SW 1271 (cell line): ENCODE results near the gene IFNA14.
"Not testable (repeated sequence)": the region's sequence is repeated elsewhere in the genome, so short reads cannot be mapped to it uniquely, and the experiment has no call there.

Experiments
- DNase-seq, 2 experiments: peaks; one replicate each; lab custom pipeline; 2025; lab: John Stamatoyannopoulos, UW

IFNA14 gene

DNA sequence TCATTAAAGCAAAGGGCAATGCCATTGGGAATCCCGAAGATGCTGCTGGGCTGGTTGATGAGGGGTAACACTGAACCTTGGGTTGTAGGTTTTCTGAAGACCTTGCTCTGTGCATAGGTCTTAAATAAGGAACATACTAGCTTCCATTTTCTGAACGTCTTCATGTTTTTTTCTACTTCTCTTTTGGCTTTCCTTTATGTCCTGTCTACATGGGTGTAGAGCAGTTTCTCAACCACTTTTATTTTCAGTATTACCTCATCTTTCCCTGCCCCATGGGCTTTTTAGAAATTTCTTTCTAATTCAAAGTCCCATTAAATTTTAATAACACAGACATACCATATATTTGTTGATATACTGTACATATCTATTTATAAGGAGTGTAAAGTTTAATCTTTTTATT lies at the start of gene IFNA14:
Gene IFNA14, minus strand, starts transcription at position 95 of the 400 bp plus-strand sequence. Its CDS starts 70 bp downstream, at position 25.
- DNase-seq, result no peak

DNA sequence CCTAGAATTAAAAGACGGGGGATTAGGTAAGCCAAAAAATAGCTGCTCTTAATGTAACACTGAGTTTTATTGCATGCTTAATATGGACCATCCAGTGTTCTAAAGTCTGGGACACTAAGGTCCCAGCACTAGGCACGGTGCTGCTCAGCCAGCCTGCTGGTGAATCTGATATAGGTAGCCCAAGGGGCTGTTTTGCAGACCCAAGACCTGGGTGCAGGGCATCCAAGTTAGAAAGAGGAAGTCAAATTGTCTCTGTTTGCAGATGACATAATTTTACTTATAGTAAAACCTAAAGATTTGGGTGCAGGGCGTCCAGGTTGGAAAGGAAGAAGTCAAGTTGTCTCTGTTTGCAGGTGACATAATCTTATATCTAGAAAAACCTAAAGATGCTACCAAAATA lies 47.5 kb upstream of the IFNA14 start:
- no peak for DNase-seq

DNA sequence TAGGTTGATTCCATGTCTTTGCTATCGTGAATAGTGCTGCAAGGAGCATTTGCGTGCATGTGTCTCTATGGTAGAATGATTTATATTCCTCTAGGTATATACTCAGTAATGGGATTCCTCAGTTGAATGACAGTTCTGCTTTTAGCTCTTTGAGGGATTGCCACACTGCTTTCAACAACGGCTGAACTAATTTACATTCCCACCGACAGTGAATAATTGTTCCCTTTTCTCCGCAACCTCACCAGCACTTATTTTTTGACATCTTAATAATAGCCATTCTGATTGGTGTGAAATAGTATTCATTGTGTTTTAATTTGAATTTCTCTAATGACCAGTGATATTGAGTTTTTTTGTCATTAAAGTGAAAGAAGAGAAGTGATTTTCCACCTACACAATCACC lies 46.9 kb upstream of the IFNA14 start:
- DNase-seq, result no peak

DNA sequence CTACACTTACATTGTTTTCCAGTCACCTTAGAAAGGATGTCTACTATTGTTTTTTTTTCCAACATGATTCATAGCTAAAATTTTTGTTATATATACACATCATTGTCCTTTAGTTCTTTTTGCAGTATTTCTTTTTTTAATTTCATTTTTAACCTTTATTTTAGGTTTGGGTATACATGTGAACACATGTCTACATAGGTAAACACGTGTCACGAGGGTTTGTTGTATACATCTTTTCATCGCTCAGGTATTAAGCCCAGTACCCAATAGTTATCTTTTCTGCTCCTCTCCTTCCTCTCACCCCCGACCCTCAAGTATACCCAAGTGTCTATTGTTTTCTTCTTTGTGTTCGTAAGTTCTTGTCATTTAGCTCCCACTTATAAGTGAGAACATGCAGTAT lies 46.3 kb upstream of the IFNA14 start:
- DNase-seq, result no peak

DNA sequence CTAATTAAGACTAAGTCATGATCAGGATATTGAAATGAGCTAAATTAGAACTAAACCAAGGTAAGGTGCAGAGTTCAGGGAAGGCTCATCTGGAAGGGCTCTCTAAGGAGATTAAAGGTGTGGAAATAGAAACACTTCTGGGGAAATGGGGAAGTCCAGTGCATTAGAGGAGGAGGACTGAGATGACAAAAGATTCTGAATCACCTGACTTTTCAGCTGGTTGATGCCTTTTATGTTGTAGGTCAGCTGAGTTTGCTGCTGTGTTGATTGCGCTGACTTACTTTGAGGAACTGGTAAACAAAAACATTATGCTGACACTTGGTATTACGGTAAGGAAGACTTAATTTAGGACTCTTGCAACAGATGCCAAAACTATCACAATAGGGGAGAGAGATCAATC lies 41.5 kb upstream of the IFNA14 start:
- DNase-seq, result no peak

DNA sequence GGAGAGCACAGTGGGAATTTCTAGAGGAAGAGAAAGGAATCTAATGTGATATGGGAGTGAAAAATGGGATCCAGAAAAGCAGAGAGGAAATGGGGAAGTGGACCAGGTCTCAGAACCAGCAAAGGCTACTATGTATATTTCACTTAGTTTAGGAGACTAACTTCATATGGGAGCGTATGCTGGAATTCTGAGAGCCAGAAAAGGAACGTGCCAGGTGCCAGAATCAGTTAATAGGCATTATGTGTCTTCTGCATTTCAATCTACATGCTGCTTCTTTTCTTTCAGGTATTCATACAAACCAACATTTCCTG lies 28.5 kb upstream of the IFNA14 start:
- DNase-seq, result no peak

DNA sequence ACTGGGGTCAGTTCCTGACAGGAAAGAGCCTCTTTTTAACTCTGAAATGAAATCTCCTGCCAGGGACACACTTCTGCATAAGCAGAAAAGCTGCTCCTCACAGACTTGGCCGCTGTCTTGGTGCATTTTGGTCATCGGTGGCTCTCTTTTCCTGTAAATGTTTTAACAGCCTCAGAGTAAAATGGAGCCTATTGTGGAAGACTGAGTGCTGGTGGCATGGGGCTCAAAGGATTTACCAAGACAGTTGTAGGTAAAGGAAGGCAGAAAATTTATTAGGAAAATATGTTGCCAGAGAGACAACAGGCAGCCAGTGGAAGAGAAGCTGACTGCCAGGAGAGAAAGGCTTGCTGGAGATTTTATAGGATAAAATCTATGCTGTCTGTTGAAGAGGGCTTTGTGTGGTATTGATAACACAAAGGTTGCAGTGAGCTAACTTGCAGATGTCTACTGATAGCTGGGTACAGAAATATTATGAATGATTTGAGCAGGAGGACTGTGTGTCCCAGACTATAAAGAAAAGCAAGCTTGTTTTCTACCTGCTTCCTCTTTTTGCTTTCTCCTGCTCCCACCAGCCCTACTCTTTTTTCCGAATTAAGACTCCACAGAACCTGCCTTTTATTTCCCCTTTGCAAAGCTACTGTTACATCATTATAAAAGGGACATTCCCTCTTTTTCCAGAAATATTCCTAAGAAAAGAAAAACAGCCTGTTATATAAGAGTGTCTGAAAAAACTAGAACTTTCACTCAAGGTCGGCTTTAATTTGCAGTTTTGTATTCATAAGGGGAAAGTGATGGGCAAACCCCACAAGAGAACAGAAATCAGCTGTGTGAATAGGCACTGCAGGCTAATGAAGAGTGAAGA lies 27.9 kb upstream of the IFNA14 start:
- no peak for DNase-seq

DNA sequence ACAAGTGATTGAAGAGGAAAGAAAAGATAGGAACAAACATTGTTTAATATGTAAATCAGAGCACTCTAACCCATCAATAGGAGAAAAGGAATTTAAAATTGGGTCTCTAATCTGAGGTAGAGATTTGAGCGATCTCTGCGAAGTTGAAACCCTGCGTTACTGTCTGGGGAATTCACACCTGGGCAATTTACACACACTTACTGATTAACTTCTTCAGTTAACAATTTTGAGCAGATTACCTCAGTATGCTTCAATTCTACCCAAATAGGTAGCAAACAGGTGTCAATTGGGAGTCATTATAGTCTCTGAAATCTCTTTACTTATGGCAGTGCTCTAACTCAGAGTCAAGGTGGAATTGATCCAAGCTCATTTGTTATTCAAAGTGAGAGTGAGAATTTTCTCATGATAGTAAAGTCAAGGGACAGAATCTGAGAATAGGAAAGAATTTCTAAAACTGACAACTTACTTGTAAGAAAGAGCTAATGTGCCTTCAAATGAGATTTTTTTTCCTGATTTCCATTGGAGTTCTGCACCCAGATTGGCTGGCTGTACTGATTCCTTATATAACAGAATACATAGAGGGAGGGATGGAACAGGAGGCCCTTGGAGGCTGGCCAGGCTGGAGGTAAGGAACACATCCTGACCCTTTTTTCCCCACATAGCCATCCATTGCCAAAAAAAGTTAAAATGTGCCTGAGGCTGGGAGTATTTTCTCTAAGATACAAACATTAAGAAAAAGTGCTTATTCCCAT lies 27.1 kb upstream of the IFNA14 start:
- no peak for DNase-seq

DNA sequence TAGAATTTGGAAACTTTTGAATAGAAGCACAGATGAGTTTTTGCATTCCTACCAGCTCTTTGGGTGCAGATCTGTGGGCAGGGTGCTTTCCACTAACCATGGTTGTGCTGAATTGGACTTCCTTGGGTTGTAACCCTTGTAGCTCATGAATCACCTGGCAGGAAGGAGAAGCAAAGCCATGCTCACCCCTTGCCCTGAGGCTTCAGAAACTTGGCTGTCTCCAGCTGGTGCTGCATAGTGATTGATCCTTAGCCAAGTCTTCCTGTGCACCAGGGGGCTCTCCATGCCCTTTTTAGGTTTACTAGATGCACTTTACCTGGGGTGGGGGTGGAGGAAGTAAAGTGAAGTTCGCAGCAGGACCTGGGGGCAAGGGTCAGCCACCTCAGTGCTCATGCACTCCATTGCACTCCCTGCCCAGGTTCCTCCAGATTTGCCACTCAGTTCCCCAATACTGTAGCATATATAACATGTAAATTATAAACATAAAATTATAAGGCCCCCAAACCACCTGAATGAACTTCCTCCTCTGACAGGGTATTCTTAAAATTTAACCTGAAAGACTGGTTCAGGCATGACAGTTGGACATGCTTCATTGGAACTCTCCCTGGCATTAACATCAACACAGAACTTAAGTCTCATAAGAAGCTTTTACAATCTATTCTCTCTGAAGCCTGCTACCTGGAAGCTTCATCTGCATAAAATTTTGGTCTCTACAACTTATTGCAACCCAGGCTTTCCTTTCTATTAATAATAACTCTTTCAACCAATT lies 25.8 kb upstream of the IFNA14 start:
- DNase-seq, result no peak

DNA sequence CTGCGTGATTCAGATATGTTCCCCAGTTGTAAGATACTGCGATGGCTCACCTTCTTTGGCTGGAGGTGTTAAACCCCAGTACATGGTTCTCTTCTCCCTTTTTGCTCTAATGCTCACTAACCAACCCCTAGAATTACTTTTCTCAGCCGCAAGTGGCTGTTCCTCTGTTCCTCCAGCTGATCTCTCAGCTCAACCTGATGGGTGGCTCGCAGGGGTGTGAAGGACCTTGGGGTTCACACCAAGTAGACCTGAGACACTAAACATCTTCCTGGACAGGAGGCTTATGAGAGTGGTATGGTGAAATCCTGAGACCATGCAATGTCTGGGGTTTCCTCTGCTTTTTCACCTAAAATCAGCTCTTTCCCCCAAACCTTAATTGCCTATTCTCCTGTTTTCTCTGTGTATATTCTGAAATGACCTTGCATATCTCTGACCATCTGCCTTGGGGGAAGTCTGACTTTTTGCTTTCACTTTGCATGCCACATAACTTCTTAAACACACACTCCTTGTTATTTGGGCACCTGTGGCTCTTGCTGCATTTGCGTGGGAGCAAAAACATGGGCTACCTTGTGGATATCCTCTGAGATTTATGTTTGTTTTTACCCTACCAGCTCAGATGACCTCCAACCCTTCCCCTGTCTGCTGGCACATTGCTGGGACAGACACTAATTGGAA lies 15.9 kb upstream of the IFNA14 start:
- no peak for DNase-seq

DNA sequence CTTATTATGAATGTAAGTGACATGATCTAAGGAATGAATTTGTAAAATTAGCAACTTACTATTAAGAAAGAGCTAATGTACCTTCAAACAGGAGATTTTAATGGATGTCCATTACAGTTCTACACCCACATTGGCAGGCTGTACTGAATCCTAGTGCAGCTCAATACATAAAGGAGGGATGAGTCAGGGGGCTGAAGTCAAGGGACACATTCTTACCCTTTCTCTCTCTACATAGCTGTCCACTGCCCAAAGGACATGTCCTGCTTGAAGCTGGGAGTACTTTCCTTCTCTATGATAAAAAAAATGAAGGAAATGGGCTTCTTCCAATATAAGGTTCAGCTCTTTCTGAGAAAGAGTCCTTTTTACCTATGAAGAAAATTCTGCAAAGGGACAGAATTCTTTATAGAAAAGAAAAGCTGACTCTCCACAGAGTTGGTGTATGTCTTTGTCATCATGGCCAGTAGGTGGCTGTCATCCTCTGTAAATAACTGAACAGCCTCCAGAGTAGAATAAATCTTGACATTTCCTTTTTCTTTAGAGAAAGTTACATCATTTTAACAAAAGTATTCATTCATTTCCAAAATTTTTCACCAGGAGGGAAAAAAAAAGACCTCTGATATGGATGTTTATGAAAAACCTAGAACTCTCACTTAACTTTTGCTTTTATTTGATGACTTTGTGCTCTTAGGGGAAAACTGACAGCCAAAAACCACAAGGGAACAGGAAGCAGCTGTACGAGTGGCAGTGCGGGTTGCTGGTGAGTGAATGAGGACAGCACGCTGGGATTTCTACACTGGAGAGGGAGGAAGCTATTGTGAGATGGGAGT lies 13.1 kb upstream of the IFNA14 start:
- peak in 1 of 2 experiments; percentile 9 for DNase-seq

DNA sequence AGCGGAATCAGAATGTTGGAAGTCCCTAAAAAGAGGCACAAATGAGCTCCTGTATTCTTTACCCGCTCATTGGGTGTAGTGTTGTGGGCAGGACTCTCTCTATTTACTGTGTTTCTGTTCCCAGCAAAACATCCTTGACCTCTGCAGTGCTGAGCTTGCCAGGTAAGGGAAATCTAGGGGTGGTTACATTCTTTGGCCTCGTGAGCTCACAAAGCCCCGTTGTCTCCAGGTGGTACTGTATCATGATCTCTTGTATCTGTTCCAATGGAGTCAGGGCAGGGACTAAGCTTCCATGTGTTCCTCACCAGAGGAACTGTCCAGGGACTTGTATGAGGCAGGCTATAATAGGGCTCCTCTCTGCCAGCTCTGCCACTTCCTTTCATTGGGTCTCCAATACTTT lies 11.8 kb upstream of the IFNA14 start:
- no peak for DNase-seq

DNA sequence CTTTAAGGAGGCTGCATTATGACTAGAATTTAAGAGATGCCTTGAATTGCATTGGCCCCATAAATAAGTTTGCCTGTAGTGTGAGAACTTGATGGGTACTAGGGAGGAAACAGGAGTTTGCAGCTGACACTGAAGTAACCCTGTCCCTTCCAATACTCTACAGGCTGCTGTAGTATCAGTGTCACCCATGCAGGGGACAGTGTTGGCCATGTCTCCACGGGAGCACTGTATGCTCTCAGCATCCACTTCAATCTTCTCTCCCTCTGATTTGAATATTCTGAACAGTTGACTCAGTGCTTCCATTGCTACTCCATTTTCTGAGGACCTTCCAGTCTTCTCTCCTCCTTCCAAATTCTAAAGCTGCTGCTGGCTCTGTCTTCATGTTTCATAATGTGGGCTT lies 11.4 kb upstream of the IFNA14 start:
- no peak for DNase-seq

DNA sequence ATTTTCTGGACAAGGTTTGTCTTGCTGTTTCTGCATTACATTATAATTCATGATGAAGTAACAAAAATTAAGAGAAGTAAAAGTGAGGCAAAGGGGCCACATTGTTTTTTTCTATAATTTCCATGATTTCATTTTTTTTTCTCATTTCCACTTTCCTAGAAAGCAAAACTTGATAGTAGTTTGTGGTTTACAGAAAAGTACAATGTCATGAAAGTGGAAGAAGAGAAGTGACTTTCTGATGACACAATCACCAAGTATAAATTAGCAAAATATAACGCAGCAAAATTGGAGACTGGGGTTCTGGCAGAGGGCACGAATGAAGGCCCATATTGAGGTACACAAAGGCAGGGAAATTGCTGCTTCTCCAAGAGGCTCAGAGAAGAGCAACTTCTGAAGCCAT lies 5.0 kb upstream of the IFNA14 start:
- DNase-seq, result no peak

DNA sequence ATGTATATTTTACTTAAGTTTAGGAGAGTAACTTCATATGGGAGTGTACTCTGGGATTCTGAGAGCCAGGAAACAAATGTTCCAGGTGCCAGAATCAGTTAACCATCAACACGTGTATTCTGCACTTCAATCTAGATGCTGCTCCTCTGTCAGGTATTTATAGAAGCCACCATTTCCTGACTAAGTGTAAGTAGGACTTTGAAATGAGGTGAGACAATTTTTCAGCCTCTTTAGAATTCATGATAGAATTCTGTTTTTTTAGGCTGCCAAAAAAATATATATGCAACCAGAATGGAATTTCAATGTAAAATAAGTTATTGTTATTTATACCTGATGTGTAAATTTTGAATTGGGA lies 3.5 kb downstream of the IFNA14 start:
- DNase-seq, result not testable (repeated sequence)

DNA sequence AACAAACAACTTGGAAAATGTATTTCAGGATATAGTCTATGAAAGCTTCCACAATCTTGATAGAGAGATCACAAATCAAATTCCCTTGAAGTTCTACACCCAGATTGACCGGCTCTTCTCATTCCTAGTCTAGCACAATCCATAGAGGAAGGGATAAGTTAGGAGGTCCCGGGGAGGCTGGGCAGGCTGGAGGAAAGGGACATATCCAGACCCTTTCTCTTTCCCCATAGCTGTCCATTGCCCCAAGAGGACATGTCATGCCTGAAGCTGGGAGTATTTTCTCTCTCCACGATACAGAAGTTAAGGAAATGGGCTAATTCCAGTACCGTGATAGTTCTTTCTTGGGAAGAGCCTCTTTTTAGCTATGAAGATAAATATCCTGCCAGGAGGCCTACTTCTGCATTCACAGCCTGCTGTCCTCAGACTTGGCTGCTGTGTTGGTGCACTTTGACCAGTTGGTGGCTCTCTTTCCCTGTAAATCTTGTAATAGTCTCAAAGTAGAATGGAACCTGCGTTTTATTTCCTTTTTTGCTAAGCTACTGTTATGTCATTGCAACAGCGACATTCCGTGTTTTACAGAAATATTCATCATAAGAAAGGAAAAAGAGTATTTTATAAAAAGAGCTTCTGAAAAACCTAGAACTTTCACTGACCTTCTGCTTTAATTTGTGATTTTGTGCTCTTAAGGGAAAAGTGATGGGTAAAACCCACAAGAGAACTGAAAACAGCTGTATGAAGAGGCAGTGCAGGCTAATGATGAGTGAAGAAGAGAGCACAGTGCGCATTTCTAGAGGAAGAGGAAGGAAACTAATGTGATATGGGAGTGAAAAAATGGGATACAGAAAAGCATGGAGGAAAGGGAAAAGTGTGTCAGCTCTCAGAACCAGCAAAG lies 4.1 kb downstream of the IFNA14 start:
- DNase-seq, result peak in 1 of 2 experiments; percentile 24

DNA sequence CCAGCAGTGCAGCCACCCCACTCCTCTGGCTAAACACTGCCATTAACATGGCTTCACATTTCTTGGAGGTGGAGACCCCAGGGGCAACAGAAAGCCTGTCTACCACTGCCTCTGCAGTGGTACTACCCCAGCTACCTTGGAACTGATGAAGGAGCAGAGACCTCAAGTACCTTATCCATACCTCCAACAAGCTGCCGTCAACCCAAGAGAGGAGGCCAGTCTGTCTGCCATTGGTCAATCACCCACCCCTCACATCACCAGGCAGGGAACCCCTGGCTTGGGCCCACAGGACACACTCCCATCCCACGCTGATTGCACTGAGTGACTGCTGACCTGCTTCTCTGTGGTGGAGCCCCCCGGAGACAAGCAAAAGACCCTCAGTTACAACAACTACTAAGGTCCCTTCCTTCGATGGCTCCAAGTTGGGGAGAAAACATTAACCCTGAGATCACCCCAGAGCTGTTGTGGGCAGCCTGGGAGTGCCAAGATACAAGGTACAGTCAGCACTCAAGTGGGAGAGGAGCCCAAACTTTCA lies 5.6 kb downstream of the IFNA14 start:
- no peak for DNase-seq

DNA sequence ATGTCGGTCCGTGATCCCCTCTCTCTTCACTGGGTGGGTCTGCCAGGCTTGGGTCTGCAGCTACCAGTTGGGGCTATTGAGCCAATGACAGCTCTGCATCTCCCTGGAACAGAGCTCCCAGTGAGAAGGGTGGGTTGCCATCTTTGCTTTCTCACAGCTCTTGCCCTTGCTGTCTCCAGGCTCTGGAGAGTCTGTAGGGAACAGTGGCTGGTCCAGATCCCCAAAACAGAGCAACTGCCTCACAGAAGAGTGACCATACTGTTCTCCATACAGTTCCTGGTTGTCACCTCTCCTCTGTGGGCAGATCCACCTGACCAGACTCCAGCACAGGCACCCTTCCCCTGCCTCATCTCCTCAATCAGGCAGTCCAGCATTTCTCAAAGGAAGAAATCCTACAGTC lies 6.5 kb downstream of the IFNA14 start:
- no peak for DNase-seq

DNA sequence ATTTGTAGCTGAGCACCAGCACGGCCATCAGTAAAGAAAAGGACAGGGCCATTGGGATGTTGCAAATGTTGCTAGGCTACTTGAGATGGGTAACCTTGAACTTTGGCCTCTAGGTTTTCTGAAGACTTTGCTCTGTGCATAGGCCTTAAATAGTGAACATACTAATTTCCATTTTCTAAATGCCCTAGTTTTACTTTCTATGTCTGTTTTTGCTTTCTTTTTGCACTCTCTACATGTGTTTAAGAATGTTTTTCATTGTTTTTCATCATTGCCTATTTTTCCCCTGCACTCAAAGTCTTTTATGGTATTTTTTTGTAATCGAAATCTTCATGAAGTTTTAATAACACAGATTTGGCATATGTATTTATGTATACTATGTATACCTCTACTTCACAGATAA lies 11.7 kb downstream of the IFNA14 start, which contains the start of gene IFNA17:
Gene IFNA17, minus strand, starts transcription at position 101 of the 400 bp plus-strand sequence. Its CDS starts 49 bp downstream, at position 52.
- no peak for DNase-seq

DNA sequence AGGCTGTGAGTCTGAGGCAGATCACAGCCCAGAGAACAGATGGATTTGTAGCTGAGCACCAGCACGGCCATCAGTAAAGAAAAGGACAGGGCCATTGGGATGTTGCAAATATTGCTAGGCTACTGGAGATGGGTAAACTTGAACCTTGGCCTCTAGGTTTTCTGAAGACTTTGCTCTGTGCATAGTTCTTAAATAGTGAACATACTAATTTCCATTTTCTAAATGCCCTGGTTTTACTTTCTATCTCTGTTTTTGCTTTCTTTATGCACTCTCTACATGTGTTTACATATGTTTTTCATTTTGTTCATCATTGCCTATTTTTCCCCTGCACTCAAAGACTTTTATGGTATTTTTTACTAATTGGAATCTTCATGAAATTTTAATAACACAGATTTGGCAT lies 22.6 kb downstream of the IFNA14 start, which contains the start of gene IFNA16:
Gene IFNA16, minus strand, starts transcription at position 101 of the 400 bp plus-strand sequence. Its CDS starts 6 bp downstream, at position 95.
- not testable (repeated sequence) for DNase-seq
